HG03575 (cell line): ENCODE measurements around the gene CDC42EP3.

Source experiments
- ATAC-seq: cut with Tn5 transposase; IDR thresholded peaks from one replicate; pipeline ENCODE4 v1.9.1; 2021; ENCODE audit not compliant: unreplicated experiment, insufficient number of reproducible peaks, low FRiP score; ENCODE audit errors: extremely low read depth

The CDC42EP3 gene

DNA sequence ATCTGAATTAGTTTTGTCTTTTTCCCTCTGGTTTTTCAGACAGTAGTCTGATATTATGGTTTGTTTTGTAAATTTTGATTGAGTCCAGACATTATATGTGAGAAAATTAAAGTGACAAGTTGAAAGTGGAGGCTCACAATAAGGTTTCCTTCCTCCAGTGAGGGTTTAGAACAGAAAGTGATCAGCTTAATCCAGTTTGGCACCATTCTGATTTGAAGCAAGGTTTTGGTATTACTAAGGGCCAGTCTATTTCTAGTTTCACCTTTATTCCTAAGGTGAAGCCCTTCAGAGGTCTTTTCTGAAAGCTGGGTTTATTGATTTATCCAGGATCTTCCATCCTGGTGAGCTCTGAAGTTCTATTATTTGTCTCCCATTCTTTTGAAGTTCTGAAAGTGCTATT lies 68.7 kb downstream of the CDC42EP3 start:
- no peak for ATAC-seq

DNA sequence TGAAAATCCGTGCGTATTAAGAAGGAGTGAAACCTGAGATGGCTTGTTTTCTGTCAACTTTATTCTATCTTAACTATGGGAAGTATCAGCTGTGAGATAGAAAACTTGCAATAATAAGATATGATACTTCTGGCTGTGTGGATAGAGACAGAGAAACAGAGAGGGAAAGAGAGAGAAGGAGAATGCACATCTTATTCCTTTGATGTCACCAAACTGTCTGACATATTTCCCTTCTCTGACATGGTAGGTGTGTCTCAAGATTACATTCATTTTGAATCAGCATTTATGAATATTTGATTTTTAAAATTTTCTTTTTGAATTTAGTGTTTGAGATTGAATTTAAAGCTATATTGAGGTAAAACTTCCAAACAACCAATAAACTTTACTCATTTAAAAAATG lies 69.4 kb downstream of the CDC42EP3 start:
- ATAC-seq, result no peak

DNA sequence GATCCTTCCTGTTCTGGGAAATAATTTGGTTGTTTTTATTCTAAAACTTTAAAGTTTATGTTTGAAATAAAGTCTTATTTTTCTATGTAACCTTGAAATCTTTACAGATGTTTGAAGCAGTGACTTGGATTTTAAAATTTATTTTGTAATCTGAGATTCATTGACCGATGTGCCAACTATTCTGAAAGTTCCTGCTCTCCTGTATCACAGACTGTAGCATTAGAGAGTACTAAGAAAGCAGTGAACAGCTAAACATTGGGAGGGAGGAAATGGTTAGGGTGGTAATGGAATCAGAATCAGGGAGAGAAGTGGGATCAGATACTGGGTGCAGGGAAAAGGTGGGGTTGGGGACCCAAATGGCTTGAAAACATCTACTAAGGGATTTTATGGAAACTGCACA lies 69.9 kb downstream of the CDC42EP3 start:
- no peak for ATAC-seq

DNA sequence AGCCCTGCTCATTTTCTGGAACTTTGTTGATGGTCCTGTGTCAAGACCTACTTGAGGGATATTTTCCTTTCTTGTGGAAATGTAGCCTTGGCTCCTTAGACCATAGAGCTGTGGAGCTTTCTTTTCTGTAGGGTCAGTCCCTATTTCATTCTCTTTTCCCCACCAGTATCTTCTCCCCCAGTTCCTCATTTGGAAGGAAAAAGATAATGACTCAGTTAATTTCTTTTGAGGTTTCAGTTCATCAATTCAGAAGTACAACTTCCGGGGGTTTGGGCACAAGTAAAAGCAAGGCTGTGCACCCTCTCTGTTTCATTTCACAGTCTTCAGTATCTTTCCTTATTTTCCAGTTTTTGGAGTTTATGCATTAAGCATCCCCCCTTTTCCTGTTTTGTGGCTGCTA lies 70.7 kb downstream of the CDC42EP3 start:
- ATAC-seq, result no peak

DNA sequence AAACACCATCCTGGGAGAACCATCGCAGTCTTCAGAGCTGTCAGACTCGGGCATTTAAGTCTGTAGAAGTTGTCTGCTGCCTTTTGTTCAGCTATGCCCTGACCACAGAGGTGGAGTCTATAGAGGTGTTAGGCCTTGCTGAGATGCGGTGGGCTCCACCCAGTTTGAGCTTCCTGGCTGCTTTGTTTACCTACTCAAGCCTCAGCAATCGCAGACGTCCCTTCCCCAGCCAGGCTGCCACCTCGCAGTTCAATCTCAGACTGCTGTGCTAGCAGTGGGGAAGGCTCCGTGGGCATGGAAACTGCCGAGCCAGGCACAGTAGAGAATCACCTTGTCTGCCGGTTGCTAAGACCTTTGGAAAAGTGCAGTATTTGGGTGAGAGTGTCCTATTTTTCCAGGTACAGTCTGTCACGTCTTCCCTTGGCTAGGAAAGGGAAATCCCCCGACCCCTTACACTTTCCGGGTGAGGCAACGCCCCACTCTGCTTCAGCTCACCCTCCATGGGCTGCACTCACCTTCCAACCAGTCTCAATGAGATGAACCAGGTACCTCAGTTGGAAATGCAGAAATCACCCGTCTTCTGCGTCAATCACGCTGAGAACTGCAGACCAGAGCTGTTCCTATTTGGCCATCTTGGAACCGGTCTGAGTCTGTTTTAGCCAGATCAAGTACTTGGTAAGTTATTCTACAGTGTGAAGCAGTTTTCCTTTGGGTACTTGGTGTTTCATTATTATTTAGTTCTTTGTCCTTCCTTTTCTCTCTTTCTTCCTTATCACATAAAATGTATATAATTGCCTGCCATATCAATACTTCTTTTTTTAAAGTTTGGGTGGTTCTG lies 71.5 kb downstream of the CDC42EP3 start:
- ATAC-seq, result no peak

DNA sequence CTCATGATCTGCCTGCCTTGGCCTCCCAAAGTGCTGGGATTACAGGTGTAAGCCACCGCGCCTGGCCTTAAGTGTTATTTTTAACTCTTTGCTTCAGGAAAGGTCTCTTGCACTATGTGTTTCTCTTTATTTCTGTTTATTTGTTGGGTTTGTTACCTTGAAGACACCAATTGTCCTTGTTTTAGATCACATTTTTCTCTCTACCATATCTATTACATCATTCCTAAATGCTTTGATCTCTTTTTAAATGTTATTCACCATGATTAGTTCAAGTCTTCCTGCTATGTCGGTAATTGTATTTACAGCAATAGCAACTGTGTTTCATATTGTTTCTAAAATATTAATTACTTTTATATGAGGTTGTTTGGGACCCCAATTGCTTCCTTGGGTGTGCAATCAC lies 77.7 kb downstream of the CDC42EP3 start:
- ATAC-seq, result no peak

DNA sequence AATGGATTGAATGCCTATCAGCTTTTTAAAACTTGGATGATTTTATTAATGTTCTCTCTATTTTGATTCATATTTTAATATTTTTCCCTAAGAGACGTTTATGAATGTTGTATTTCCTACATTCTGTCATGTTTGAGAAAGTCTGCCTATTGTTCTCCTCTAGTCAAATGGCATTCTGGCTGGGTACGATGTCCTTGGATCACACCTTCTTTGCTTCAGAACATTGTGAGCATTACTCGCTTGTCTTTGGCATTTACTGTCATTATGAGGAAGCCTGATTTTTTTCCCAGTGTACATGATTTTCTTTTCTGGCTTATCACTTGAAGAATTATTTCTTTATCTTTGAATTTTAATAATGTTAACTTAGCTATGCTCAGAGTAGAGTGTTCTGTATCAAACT lies 78.4 kb downstream of the CDC42EP3 start:
- no peak for ATAC-seq
